IPS-15b (cell line): ENCODE results near the gene NDUFAF8.

Experiments
- H3K27me3 ChIP-seq: one replicate; pipeline ENCODE4 v1.6.1; 2013; ENCODE audit warnings: low read length; ENCODE audit not compliant: control insufficient read depth, insufficient read depth
- H3K36me3 ChIP-seq: one replicate; pipeline ENCODE4 v1.6.1; 2013; ENCODE audit warnings: low read length; ENCODE audit not compliant: control insufficient read depth, insufficient read depth
- H3K4me1 ChIP-seq: one replicate; pipeline ENCODE4 v1.6.1; 2013; ENCODE audit warnings: mild to moderate bottlenecking, low read length; ENCODE audit not compliant: control insufficient read depth, insufficient read depth
- H3K4me3 ChIP-seq: one replicate; pipeline ENCODE4 v1.5.1; 2013; ENCODE audit warnings: low read depth, low read length
- H3K9ac ChIP-seq: one replicate; pipeline ENCODE4 v1.6.1; 2013; ENCODE audit warnings: low read depth, mild to moderate bottlenecking, low read length
- H3K9me3 ChIP-seq: one replicate; pipeline ENCODE4 v1.6.1; 2013; ENCODE audit warnings: mild to moderate bottlenecking, low read length; ENCODE audit not compliant: control insufficient read depth, insufficient read depth

The NDUFAF8 gene

GRCh38 chr17:81277946-81278693 is 39.0 kb downstream of the NDUFAF8 start:
- no peaks in the 10 kb centered on the region for H3K9me3 ChIP-seq
- H3K4me3 ChIP-seq, result no peak overlapping the region
- no peaks in the 10 kb centered on the region for H3K4me1 ChIP-seq
- H3K36me3 ChIP-seq, result peaks cover 19% of the 10 kb centered on the region
- H3K9ac ChIP-seq, result no peak overlapping the region
- H3K27me3 ChIP-seq, result no peaks in the 10 kb centered on the region

- no peak overlapping the region for H3K4me3 ChIP-seq
- no peak overlapping the region for H3K9ac ChIP-seq
- H3K36me3 ChIP-seq, result peaks cover 16% of the 10 kb centered on the region
- no peaks in the 10 kb centered on the region for H3K9me3 ChIP-seq
- no peaks in the 10 kb centered on the region for H3K4me1 ChIP-seq
- no peaks in the 10 kb centered on the region for H3K27me3 ChIP-seq
These were observed 39.7 kb downstream of the NDUFAF8 start for GRCh38 chr17:81278831-81279230.

GRCh38 chr17:81279278-81280275 is 40.5 kb downstream of the NDUFAF8 start:
- Histone ChIP-seq H3K27me3 (no peaks in the 10 kb centered on the region), H3K9ac (no peak overlapping the region), H3K36me3 (peaks cover 13% of the 10 kb centered on the region), H3K9me3 (no peaks in the 10 kb centered on the region), H3K4me3 (no peak overlapping the region), H3K4me1 (no peaks in the 10 kb centered on the region)

GRCh38 chr17:81280571-81280970 is 41.5 kb downstream of the NDUFAF8 start:
- Histone ChIP-seq H3K36me3 (peaks cover 12% of the 10 kb centered on the region), H3K9ac (no peak overlapping the region), H3K4me3 (no peak overlapping the region), H3K27me3 (no peaks in the 10 kb centered on the region), H3K4me1 (no peaks in the 10 kb centered on the region), H3K9me3 (no peaks in the 10 kb centered on the region)

- Histone ChIP-seq H3K9me3 (no peaks in the 10 kb centered on the region), H3K36me3 (peaks cover 6% of the 10 kb centered on the region), H3K4me1 (no peaks in the 10 kb centered on the region), H3K9ac (no peak overlapping the region), H3K27me3 (no peaks in the 10 kb centered on the region), H3K4me3 (no peak overlapping the region)
These were observed 43.0 kb downstream of the NDUFAF8 start for GRCh38 chr17:81282141-81282540.

- H3K9ac ChIP-seq, result no peak overlapping the region
- H3K4me3 ChIP-seq, result no peak overlapping the region
- peaks cover 8% of the 10 kb centered on the region for H3K36me3 ChIP-seq
- H3K9me3 ChIP-seq, result no peaks in the 10 kb centered on the region
- H3K4me1 ChIP-seq, result no peaks in the 10 kb centered on the region
- H3K27me3 ChIP-seq, result no peaks in the 10 kb centered on the region
These were observed 43.8 kb downstream of the NDUFAF8 start for GRCh38 chr17:81282876-81283275.

GRCh38 chr17:81285179-81285878 is 46.2 kb downstream of the NDUFAF8 start:
- no peaks in the 10 kb centered on the region for H3K4me1 ChIP-seq
- no peaks in the 10 kb centered on the region for H3K9me3 ChIP-seq
- H3K36me3 ChIP-seq, result peaks cover 10% of the 10 kb centered on the region
- no peak overlapping the region for H3K9ac ChIP-seq
- H3K4me3 ChIP-seq, result no peak overlapping the region
- H3K27me3 ChIP-seq, result no peaks in the 10 kb centered on the region

GRCh38 chr17:81285894-81286293 is 46.8 kb downstream of the NDUFAF8 start:
- Histone ChIP-seq H3K4me3 (no peak overlapping the region), H3K36me3 (peaks cover 10% of the 10 kb centered on the region), H3K4me1 (no peaks in the 10 kb centered on the region), H3K9ac (no peak overlapping the region), H3K9me3 (no peaks in the 10 kb centered on the region), H3K27me3 (no peaks in the 10 kb centered on the region)

GRCh38 chr17:81286491-81287145 is 47.5 kb downstream of the NDUFAF8 start:
- no peak overlapping the region for H3K9ac ChIP-seq
- no peaks in the 10 kb centered on the region for H3K9me3 ChIP-seq
- H3K4me1 ChIP-seq, result no peaks in the 10 kb centered on the region
- H3K4me3 ChIP-seq, result no peak overlapping the region
- H3K27me3 ChIP-seq, result no peaks in the 10 kb centered on the region
- peaks cover 10% of the 10 kb centered on the region for H3K36me3 ChIP-seq

- no peak overlapping the region for H3K4me3 ChIP-seq
- H3K9ac ChIP-seq, result no peak overlapping the region
- no peaks in the 10 kb centered on the region for H3K4me1 ChIP-seq
- no peaks in the 10 kb centered on the region for H3K9me3 ChIP-seq
- H3K27me3 ChIP-seq, result no peaks in the 10 kb centered on the region
- peaks cover 10% of the 10 kb centered on the region for H3K36me3 ChIP-seq
These were observed 48.0 kb downstream of the NDUFAF8 start for GRCh38 chr17:81287152-81287551.

- H3K4me3 ChIP-seq, result no peak overlapping the region
- H3K4me1 ChIP-seq, result no peaks in the 10 kb centered on the region
- H3K36me3 ChIP-seq, result peaks cover 10% of the 10 kb centered on the region
- H3K9ac ChIP-seq, result no peak overlapping the region
- no peaks in the 10 kb centered on the region for H3K9me3 ChIP-seq
- no peaks in the 10 kb centered on the region for H3K27me3 ChIP-seq
These were observed 48.8 kb downstream of the NDUFAF8 start for GRCh38 chr17:81287741-81288430.
